Stromal cell of bone marrow (primary cell): ENCODE results near the gene CCRL2.
"Not testable (repeated sequence)": the region's sequence is repeated elsewhere in the genome, so short reads cannot be mapped to it uniquely, and the experiment has no call there.

Experiments used
- DNase-seq: peaks from one replicate; pipeline ENCODE4 v3.0.0-alpha.2; 2012; ENCODE audit warnings: low read depth

The CCRL2 gene

GRCh38 chr3:46380471-46381221 is 26.4 kb upstream of the CCRL2 start:
- DNase-seq: no peak

- no peak for DNase-seq
Measured at GRCh38 chr3:46381625-46382024, 25.4 kb upstream of the CCRL2 start.

- DNase-seq: no peak
Measured at GRCh38 chr3:46383211-46383950, 23.7 kb upstream of the CCRL2 start.

- DNase-seq: no peak
Measured at GRCh38 chr3:46383951-46384330, 23.1 kb upstream of the CCRL2 start.

- no peak for DNase-seq
Measured at GRCh38 chr3:46386205-46386604, 20.9 kb upstream of the CCRL2 start.

GRCh38 chr3:46388847-46389246 is 18.2 kb upstream of the CCRL2 start:
- not testable (repeated sequence) for DNase-seq

GRCh38 chr3:46389306-46389705 is 17.8 kb upstream of the CCRL2 start:
- no peak for DNase-seq

GRCh38 chr3:46391526-46391925 is 15.5 kb upstream of the CCRL2 start:
- DNase-seq: not testable (repeated sequence)

- no peak for DNase-seq
Measured at GRCh38 chr3:46393011-46393410, 14.0 kb upstream of the CCRL2 start.

GRCh38 chr3:46393554-46394434 is 13.3 kb upstream of the CCRL2 start:
- DNase-seq: no peak

GRCh38 chr3:46395210-46395661 is 11.8 kb upstream of the CCRL2 start:
- DNase-seq: no peak

GRCh38 chr3:46395766-46396530 is 11.1 kb upstream of the CCRL2 start:
- DNase-seq: no peak

GRCh38 chr3:46397111-46397510 is 9.9 kb upstream of the CCRL2 start:
- DNase-seq: no peak

- no peak for DNase-seq
Measured at GRCh38 chr3:46398186-46398955, 8.7 kb upstream of the CCRL2 start.

- DNase-seq: no peak
Measured at GRCh38 chr3:46399098-46399497, 8.0 kb upstream of the CCRL2 start.

GRCh38 chr3:46399557-46399956 is 7.5 kb upstream of the CCRL2 start:
- no peak for DNase-seq

- no peak for DNase-seq
Measured at GRCh38 chr3:46400000-46400734, 6.9 kb upstream of the CCRL2 start.

GRCh38 chr3:46400846-46401245 is 6.2 kb upstream of the CCRL2 start:
- DNase-seq: no peak

GRCh38 chr3:46401579-46401978 is 5.5 kb upstream of the CCRL2 start:
- no peak for DNase-seq

- DNase-seq: not testable (repeated sequence)
Measured at GRCh38 chr3:46402902-46403301, 4.2 kb upstream of the CCRL2 start.
